ENCODE data around the gene BCL2L15. TPM values are rescaled to one million over a fixed set of nuclear protein-coding genes. Genes with fewer than 3 reads are reported as not detected.

BCL2L15 gene
- total RNA-seq, 6 donors from 2014 or later: 1.0 to 6.2 (median 1.7) TPM

DNA sequence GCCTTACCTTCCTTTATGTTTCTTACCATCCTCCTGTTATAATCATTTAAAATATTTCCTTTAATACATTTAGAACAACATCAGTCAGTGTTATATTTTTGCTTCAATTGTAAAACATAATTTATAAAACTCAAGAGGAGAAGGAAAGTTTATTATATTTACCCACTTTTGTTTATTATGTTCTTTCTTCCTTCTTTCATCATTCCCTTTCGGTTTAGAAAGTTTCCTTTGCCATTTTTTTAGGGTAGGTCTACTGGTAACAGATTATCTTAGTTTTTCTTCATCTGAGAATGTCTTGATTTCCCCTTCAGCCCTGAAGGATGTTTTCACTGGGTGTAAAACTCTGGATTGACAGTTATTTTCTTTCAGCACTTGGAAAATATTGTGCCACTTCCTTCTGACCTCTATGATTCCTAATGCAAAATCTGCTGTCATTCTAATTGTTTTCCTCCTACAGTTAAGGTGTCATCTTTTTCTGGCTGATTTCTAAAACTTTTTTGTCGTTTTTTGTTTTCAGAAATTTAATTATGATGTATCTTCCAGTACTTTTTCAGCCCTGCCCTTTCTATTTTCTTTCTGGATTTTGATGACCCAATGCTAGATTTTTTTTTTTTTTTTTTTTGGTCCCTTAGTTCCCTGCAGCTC lies 40.9 kb downstream of the BCL2L15 start:
- no peaks in the 10 kb centered on the region for H3K4me1 ChIP-seq
- TF ChIP-seq POLR2A (IDR thresholded peaks at IDR 0.05): no peak
- no peak for TF ChIP-seq EP300 (IDR thresholded peaks at IDR 0.05)
- no peak for TF ChIP-seq POLR2AphosphoS5 (IDR thresholded peaks at IDR 0.05)
- TF ChIP-seq, protein P1, sequence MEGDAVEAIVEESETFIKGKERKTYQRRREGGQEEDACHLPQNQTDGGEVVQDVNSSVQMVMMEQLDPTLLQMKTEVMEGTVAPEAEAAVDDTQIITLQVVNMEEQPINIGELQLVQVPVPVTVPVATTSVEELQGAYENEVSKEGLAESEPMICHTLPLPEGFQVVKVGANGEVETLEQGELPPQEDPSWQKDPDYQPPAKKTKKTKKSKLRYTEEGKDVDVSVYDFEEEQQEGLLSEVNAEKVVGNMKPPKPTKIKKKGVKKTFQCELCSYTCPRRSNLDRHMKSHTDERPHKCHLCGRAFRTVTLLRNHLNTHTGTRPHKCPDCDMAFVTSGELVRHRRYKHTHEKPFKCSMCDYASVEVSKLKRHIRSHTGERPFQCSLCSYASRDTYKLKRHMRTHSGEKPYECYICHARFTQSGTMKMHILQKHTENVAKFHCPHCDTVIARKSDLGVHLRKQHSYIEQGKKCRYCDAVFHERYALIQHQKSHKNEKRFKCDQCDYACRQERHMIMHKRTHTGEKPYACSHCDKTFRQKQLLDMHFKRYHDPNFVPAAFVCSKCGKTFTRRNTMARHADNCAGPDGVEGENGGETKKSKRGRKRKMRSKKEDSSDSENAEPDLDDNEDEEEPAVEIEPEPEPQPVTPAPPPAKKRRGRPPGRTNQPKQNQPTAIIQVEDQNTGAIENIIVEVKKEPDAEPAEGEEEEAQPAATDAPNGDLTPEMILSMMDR (IDR thresholded peaks at IDR 0.05): no peak
- no peaks in the 10 kb centered on the region for H3K36me3 ChIP-seq
- no peaks in the 10 kb centered on the region for H3K9me3 ChIP-seq
- no peaks in the 10 kb centered on the region for H3K27me3 ChIP-seq
- WGBS, 2 donors: 78 to 88% methylated on average over 2 of the region's 2 CpGs
- ATAC-seq (ENCODE audit: low FRiP score in 2 of 2) (no peak), DNase-seq (no peak)
- H3K27ac ChIP-seq: no peak overlapping the region
- H3K4me3 ChIP-seq: no peak overlapping the region

DNA sequence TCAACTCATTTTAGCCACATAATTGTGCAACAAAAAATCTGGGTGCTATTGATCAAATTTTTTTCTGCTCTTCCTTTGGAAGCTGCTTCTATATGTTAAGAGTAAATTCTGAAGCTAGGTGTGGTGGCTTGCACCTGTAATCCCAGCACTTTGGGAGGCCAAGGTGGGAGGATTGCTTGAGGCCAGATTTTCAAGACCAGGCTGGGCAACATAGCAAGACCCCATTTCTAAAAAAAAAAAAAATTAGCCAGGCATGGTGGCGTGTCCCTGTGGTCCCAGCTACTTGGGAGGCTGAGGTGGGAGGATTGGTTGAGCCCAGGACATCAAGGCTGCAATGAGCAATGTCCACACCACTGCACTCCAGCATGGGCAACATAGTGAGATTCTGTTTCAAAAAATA lies 50.8 kb downstream of the BCL2L15 start:
- no peak for DNase-seq
- WGBS, 2 donors: 92 to 96% methylated on average over 1 of the region's 1 CpG
- no peak for ATAC-seq (ENCODE audit: low FRiP score in 2 of 2)
- no peak overlapping the region for H3K4me3 ChIP-seq
- no peak for TF ChIP-seq POLR2AphosphoS5 (IDR thresholded peaks at IDR 0.05)
- TF ChIP-seq, protein P1 (IDR thresholded peaks at IDR 0.05): no peak
- no peak for TF ChIP-seq POLR2A (IDR thresholded peaks at IDR 0.05)
- TF ChIP-seq EP300 (IDR thresholded peaks at IDR 0.05): no peak
- H3K27me3 ChIP-seq: no peaks in the 10 kb centered on the region
- H3K4me1 ChIP-seq: peaks cover 0 to 3% (median 0%) of the 10 kb centered on the region in 4 donors
- no peak overlapping the region for H3K27ac ChIP-seq
- H3K9me3 ChIP-seq: no peaks in the 10 kb centered on the region
- no peaks in the 10 kb centered on the region for H3K36me3 ChIP-seq

DNA sequence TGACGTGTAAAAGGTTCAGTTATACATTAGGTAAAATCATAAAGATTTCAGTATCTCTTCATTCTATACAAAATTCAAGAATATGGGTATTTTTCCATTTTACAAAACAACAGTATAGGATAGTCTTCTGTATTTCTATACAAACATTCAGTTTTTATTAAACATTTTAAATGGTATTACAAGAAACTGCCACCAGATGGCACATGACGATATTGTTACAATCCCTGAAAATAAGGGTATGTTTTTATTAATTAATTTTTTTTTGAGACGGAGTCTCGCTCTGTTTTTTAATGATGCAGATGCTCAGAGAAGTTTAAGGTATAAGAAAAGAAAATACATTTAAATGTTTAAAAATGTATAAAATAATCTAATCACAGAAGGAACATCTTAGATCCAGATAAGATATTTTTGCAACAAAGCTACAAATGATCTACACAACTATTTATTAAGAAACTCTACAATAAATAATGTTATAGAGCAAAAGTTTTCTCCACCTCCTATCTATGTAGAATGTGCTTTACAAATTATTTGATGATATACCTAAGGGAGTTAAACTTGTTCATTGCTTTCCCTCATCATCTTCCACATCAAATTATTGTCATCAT lies 51.6 kb downstream of the BCL2L15 start:
- Histone ChIP-seq H3K36me3 (no peaks in the 10 kb centered on the region), H3K9me3 (no peaks in the 10 kb centered on the region), H3K27me3 (no peaks in the 10 kb centered on the region), H3K4me1 (peaks cover 0 to 3% (median 0%) of the 10 kb centered on the region in 4 donors), H3K4me3 (no peak overlapping the region), H3K27ac (no peak overlapping the region)
- no peak for TF ChIP-seq POLR2A (IDR thresholded peaks at IDR 0.05)
- TF ChIP-seq POLR2AphosphoS5 (IDR thresholded peaks at IDR 0.05): no peak
- TF ChIP-seq, protein P1 (IDR thresholded peaks at IDR 0.05): peak; percentile 23 to 73 (median 54)
- TF ChIP-seq EP300 (IDR thresholded peaks at IDR 0.05): no peak
- 17 to 20% methylated on average over 4 of the region's 4 CpGs for WGBS, 2 donors
- ATAC-seq (ENCODE audit: low FRiP score in 2 of 2) (no peak), DNase-seq (no peak)

DNA sequence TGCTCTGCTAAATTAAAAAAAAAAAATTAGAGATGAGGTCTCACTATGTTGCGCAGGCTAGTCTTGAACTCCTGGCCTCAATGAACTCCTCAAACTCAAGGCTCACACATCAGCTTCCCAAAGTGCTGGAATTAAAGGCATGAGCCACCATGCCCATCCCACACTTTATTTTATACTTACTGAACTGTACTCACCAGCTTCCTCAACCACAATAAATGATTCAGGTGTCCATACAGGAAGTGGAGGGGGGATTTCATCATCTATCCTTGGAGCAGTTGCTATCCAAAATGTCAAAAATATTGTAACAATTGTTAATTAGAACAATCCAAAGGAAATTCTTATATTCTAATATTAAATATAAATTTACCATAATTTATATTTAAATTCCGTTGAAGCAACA lies 52.7 kb downstream of the BCL2L15 start:
- Histone ChIP-seq H3K9me3 (no peaks in the 10 kb centered on the region), H3K27me3 (no peaks in the 10 kb centered on the region), H3K36me3 (no peaks in the 10 kb centered on the region), H3K4me1 (peaks cover 0 to 3% (median 0%) of the 10 kb centered on the region in 4 donors), H3K27ac (no peak overlapping the region), H3K4me3 (no peak overlapping the region)
- 92 to 97% methylated on average over 2 of the region's 2 CpGs for WGBS, 2 donors
- no peak for TF ChIP-seq POLR2A (IDR thresholded peaks at IDR 0.05)
- TF ChIP-seq EP300 (IDR thresholded peaks at IDR 0.05): no peak
- TF ChIP-seq, protein P1 (IDR thresholded peaks at IDR 0.05): no peak
- TF ChIP-seq POLR2AphosphoS5 (IDR thresholded peaks at IDR 0.05): no peak
- ATAC-seq (ENCODE audit: low FRiP score in 2 of 2): no peak
- DNase-seq: no peak

Other genes starting within 250 kb of the BCL2L15 start
- gene PHTF1, start 128.1 kb downstream of the BCL2L15 start, total RNA-seq: 10 to 100 TPM; 14.7 to 42.3 (median 22.7) TPM
- 10 to 100 TPM; 20.2 to 32.8 (median 23.6) TPM for gene RSBN1, start 75.1 kb downstream of the BCL2L15 start, total RNA-seq
- 10 to 100 TPM in 3 of 6 donors, 1 to 10 TPM in 3; 6.7 to 15.2 (median 9.9) TPM for gene PTPN22, start 15.9 kb downstream of the BCL2L15 start, total RNA-seq
- gene AP4B1, start 17.2 kb upstream of the BCL2L15 start, total RNA-seq: 10 to 100 TPM in 5 of 6 donors, 1 to 10 TPM in 1; 6.2 to 29.3 (median 14.0) TPM
- gene DCLRE1B, start 17.7 kb upstream of the BCL2L15 start, total RNA-seq: 1 to 10 TPM; 3.0 to 9.1 (median 6.7) TPM
- 10 to 100 TPM; 31.4 to 85.5 (median 64.0) TPM for gene HIPK1, start 41.7 kb upstream of the BCL2L15 start, total RNA-seq
- 10 to 100 TPM; 11.5 to 59.9 (median 36.6) TPM for gene OLFML3, start 91.9 kb upstream of the BCL2L15 start, total RNA-seq

Measured in upper lobe of left lung (tissue), 6 donors.